ENCODE results near the gene OSM. TPM values are rescaled to one million over a fixed set of nuclear protein-coding genes. Genes with fewer than 3 reads are reported as not detected.

OSM gene
- total RNA-seq: 1 to 10 TPM in 1 of 2 experiments, under 1 TPM in 1; 0.81 to 1.1 TPM
- 10 to 100 TPM in 1 of 3 donors, 1 to 10 TPM in 2; 4.4 to 11.6 (median 4.4) TPM for polyA plus RNA-seq
- 0.43 to 57.4 (median 15.1) reads per million in 6 experiments for total RNA-seq

- Mint-ChIP-seq H3K27ac (peak within 1 kb of the TSS; percentile 94 to 100 (median 99)), H3K36me3 (peaks cover 0 to 10% (median 0%) of the 10 kb centered on the region in 3 donors), H3K4me1 (peaks cover 29 to 63% (median 58%) of the 10 kb centered on the region in 4 donors), H3K9me3 (no peaks in the 10 kb centered on the region), H3K27me3 (no peaks in the 10 kb centered on the region), H3K4me3 (peak within 1 kb of the TSS; percentile 90 to 99 (median 94))
- peak; percentile 34 to 43 for ATAC-seq
- POLR2A ChIA-PET: interaction anchor here (1.0 to 6.7 kb wide), 5 partner anchors 9 to 90 kb away, joined by 3 to 51 read pairs (median 4); partner anchors contain the start of genes CASTOR1, CCDC157, SF3A1 and TBC1D10A
- peak; percentile 50 to 77 (median 68) for DNase-seq
Measured at GRCh38 chr22:30266445-30267381, at the start of gene OSM. TSS of gene OSM (minus strand) at chr22:30266851. CDS start at chr22:30266799, 52 bp downstream.

DNA sequence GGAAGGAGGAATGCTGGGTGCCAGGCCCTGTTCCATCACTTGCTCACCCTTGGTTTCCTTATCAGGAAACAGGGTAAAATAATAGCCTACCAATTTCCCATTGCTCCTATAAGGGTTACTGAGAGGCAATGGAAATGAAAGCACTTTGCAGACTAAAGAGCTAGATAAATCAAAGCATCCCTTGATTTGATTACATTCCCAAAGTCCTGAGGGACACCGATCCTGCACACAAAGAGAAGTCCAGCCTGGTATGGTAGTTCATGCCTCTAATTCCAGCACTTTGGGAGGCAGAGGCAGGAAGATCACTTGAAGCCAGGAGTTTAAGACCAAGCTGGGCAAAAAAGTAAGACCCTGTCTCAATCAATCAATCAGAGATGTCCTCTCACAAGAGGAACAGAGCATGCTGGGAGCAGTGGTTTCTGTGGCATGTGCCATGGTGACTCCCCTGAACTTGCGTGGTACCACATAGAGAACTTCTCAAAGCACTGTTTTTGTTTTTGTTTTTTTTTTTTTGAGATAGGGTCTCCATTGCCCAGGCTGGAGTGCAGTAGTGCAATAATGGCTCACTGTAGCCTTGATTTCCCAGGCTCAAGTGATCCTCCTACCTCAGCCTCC, 49.4 kb upstream of the OSM start:
- ATAC-seq: peak; percentile 26 to 42
- no peak for DNase-seq
- H3K27me3 Mint-ChIP-seq: no peaks in the 10 kb centered on the region
- peak overlapping the region; percentile 88 to 100 (median 92) for H3K27ac Mint-ChIP-seq
- peaks cover 65 to 99% (median 97%) of the 10 kb centered on the region in 4 donors for H3K4me1 Mint-ChIP-seq
- POLR2A ChIA-PET: interaction anchor here (0.7 to 18.7 kb wide), 5 partner anchors 9 to 980 kb away, joined by 3 to 424 read pairs (median 76); partner anchors contain the start of genes CASTOR1 and TBC1D10A
- peak overlapping the region in 9 of 10 donors; percentile 45 to 73 (median 69) for H3K4me3 Mint-ChIP-seq
- peaks cover 0 to 52% (median 8%) of the 10 kb centered on the region in 3 donors for H3K36me3 Mint-ChIP-seq
- no peaks in the 10 kb centered on the region for H3K9me3 Mint-ChIP-seq

GRCh38 chr22:30314915-30315314, 48.3 kb upstream of the OSM start:
- Mint-ChIP-seq H3K27me3 (no peaks in the 10 kb centered on the region), H3K4me3 (peak overlapping the region in 9 of 10 donors; percentile 36 to 71 (median 63)), H3K27ac (peak overlapping the region; percentile 88 to 100 (median 92)), H3K36me3 (peaks cover 0 to 40% (median 3%) of the 10 kb centered on the region in 3 donors), H3K4me1 (peaks cover 70 to 99% (median 97%) of the 10 kb centered on the region in 4 donors), H3K9me3 (no peaks in the 10 kb centered on the region)
- POLR2A ChIA-PET: interaction anchor here (1.1 to 18.7 kb wide), 6 partner anchors 10 to 43 kb away, joined by 3 to 424 read pairs (median 40); partner anchors contain the start of genes CASTOR1, CCDC157, SF3A1 and TBC1D10A
- DNase-seq (peak in 1 of 10 donors; percentile 56), ATAC-seq (peak; percentile 46 to 50)

DNA sequence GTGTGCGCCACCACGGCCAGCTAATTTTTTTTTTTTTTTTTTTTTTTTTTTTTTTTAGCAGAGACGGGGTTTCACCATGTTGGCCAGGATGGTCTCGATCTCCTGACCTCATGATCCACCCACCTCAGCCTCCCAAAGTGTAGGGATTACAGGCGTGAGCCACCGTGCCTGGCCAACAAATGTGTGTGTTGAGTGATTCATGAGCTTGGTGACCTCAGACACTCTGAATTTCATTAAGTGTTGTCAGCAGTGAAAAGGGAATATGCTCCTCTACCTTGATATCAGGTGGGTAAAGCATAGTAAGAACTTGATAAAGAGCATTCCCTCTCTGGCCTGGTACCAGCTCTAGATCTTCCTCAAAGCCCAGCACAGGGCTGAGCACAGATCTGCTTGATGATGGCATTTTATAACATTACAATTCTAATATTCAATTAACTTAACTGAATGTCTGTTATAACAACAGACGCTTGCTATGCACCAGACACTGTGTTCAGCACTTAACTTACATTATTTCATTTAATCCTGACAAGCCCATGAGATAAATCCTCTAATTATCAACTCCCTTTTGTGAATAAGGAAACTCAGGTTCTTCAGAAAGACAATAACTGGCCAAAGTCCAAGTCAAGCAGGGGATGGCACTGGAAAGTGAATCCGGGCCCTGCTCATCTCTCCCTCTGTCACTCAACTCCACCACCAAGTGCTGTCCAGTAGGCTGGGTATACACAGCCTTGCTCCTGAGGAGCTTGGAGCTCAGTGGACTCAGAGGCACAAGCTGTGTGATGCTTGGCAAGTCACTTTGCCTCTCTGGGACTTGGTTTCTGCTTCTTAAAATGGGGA, 47.1 kb upstream of the OSM start:
- POLR2A ChIA-PET: interaction anchor here (1.0 to 18.7 kb wide), 5 partner anchors 8 to 43 kb away, joined by 3 to 424 read pairs (median 76); partner anchors contain the start of genes CASTOR1, CCDC157, SF3A1 and TBC1D10A
- Mint-ChIP-seq H3K4me3 (peak overlapping the region in 9 of 10 donors; percentile 43 to 71 (median 63)), H3K9me3 (no peaks in the 10 kb centered on the region), H3K27ac (peak overlapping the region; percentile 88 to 100 (median 91)), H3K27me3 (no peaks in the 10 kb centered on the region), H3K4me1 (peaks cover 66 to 99% (median 96%) of the 10 kb centered on the region in 4 donors), H3K36me3 (peaks cover 0 to 28% (median 3%) of the 10 kb centered on the region in 3 donors)
- no peak for DNase-seq
- no peak for ATAC-seq

GRCh38 chr22:30312053-30312452, 45.4 kb upstream of the OSM start:
- Mint-ChIP-seq H3K27ac (peak overlapping the region; percentile 94 to 100 (median 98)), H3K9me3 (no peaks in the 10 kb centered on the region), H3K27me3 (no peaks in the 10 kb centered on the region), H3K36me3 (peaks cover 0 to 16% (median 3%) of the 10 kb centered on the region in 3 donors), H3K4me1 (peaks cover 65 to 97% (median 96%) of the 10 kb centered on the region in 4 donors), H3K4me3 (peak overlapping the region; percentile 39 to 86 (median 72))
- ATAC-seq: no peak
- DNase-seq: no peak
- POLR2A ChIA-PET: interaction anchor here (1.2 to 8.6 kb wide), 4 partner anchors 13 to 45 kb away, joined by 3 to 151 read pairs (median 40); partner anchors contain the start of genes CASTOR1, CCDC157, SF3A1 and TBC1D10A

DNA sequence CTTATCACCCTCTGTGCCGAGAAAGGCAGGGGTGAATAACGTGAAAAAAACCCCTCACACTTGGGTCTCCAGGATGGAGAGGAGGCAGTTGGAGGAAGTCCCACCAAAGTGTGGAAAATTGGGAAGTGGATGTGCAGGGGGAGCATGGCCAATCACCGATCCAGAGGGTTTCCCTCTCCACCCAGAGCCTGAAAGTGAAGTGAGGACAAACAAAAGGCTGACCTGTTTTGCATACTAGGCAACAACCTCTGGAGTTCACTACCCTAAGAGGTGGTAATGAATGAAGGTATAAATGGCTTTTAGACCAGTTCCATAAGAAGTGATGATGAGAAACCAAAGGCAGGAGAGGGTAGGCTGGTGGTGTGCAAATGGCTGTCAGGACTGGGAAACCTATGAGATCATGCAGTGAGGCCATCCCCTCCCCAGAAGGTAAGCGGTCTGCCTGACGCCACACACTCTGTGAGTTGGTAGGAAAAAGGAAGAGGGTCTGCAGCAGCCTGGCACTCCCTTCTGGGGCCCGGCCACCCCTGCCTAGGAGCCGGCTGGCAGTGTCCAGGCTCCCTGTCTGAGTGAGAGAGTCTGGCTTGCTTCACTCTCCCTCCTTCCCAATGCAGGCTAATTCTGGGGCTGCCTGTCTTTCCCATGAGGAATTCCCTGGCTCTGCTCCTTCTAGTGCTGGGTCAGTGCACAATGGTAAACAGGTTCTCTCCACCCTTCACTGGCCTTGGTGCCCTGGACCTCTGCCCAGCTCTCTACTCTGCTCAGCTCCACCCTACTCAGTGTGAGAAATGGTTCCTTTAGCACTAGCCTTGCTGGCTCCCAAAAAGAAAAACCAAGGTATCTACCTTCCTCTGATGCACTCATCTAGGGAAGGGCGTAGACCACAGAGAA, 44.5 kb upstream of the OSM start:
- POLR2A ChIA-PET: interaction anchor here (1.2 to 14.6 kb wide), 7 partner anchors 11 to 113 kb away, joined by 3 to 424 read pairs (median 76); partner anchors contain the start of genes CASTOR1, CCDC157, SF3A1 and TBC1D10A
- ATAC-seq (no peak), DNase-seq (no peak)
- no peaks in the 10 kb centered on the region for H3K9me3 Mint-ChIP-seq
- peak overlapping the region; percentile 94 to 100 (median 98) for H3K27ac Mint-ChIP-seq
- peaks cover 67 to 97% (median 96%) of the 10 kb centered on the region in 4 donors for H3K4me1 Mint-ChIP-seq
- H3K4me3 Mint-ChIP-seq: peak overlapping the region; percentile 47 to 86 (median 76)
- no peaks in the 10 kb centered on the region for H3K27me3 Mint-ChIP-seq
- H3K36me3 Mint-ChIP-seq: peaks cover 0 to 14% (median 3%) of the 10 kb centered on the region in 3 donors

DNA sequence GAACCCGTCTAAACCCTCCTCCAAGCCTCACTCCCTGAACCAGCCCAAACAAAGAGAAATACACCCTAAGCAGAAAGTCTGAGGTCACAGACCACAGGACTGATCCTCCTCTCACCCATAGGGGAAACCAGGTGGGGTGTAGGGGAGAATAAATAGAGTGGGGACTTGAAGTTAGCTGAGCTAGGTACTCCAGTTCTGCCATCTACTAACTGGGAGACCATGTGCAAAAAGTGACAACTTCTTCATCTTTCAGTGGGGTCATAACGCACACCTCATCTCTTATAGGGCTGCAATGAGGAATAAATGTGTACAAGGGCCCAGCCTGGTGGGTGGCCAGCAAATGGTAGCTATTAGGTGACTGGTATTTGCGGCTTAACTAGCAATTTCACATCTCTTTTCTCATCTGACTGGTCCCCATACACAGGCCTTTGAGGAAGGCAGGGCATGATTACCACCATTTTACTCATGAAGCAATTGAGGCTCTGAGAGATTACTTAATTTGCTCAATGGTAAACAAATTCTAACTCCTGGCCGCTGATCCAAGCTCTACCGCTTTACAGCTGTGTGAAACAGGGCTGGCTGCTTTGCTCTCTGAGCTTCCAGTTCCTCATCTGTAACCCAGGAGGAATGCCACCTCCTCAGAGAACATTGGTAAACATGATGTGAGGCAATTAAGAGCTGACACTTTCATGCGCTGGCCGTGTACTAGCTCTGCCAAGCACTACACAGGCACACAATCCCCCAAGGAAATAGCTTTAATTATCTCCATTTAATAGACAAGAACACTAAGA, 43.5 kb upstream of the OSM start:
- Mint-ChIP-seq H3K36me3 (peaks cover 0 to 7% (median 0%) of the 10 kb centered on the region in 3 donors), H3K27ac (peak overlapping the region; percentile 94 to 100 (median 98)), H3K9me3 (no peaks in the 10 kb centered on the region), H3K4me3 (peak overlapping the region; percentile 47 to 86 (median 76)), H3K4me1 (peaks cover 70 to 97% (median 96%) of the 10 kb centered on the region in 4 donors), H3K27me3 (no peaks in the 10 kb centered on the region)
- peak in 8 of 10 donors; percentile 39 to 80 (median 63) for DNase-seq
- peak; percentile 52 to 64 for ATAC-seq
- POLR2A ChIA-PET: interaction anchor here (1.0 to 14.6 kb wide), 6 partner anchors 9 to 114 kb away, joined by 3 to 424 read pairs (median 9); partner anchors contain the start of genes CASTOR1, CCDC157, SEC14L2 and SF3A1

- DNase-seq (peak in 1 of 10 donors; percentile 14), ATAC-seq (no peak)
- Mint-ChIP-seq H3K4me1 (peaks cover 68 to 97% (median 96%) of the 10 kb centered on the region in 4 donors), H3K4me3 (peak overlapping the region; percentile 29 to 86 (median 76)), H3K27me3 (no peaks in the 10 kb centered on the region), H3K9me3 (no peaks in the 10 kb centered on the region), H3K36me3 (peaks cover 0 to 5% (median 2%) of the 10 kb centered on the region in 3 donors), H3K27ac (peak overlapping the region; percentile 94 to 100 (median 98))
- POLR2A ChIA-PET: interaction anchor here (0.6 to 14.6 kb wide), 9 partner anchors 13 to 93 kb away, joined by 3 to 424 read pairs (median 5); partner anchors contain the start of genes CASTOR1, CCDC157, SEC14L2 and SF3A1
Measured at GRCh38 chr22:30308518-30309230, 42.0 kb upstream of the OSM start.

- Mint-ChIP-seq H3K27ac (peak overlapping the region; percentile 94 to 100 (median 98)), H3K36me3 (peaks cover 0 to 11% (median 5%) of the 10 kb centered on the region in 3 donors), H3K4me1 (peaks cover 73 to 99% (median 99%) of the 10 kb centered on the region in 4 donors), H3K9me3 (no peaks in the 10 kb centered on the region), H3K27me3 (no peaks in the 10 kb centered on the region), H3K4me3 (peak overlapping the region; percentile 9 to 85 (median 72))
- ATAC-seq (no peak), DNase-seq (no peak)
- POLR2A ChIA-PET: interaction anchor here (0.6 to 14.6 kb wide), 6 partner anchors 14 to 94 kb away, joined by 5 to 424 read pairs (median 11); partner anchors contain the start of genes CASTOR1, CCDC157, SF3A1 and TBC1D10A
Measured at GRCh38 chr22:30308093-30308492, 41.4 kb upstream of the OSM start.

Data from naive thymus-derived CD8-positive, alpha-beta T cell (primary cell).